SK-N-SH treated with all-trans-retinoic acid at 6 μM for 48 hours (cell line): Measurements from ENCODE around the gene ARID1A.

Experiments used
- ARNTL ChIP-seq: fragments of 450-650 bp; formaldehyde crosslinking; IDR thresholded peaks from 2 replicates; pipeline ENCODE4 v1.5.0; 2020; ENCODE audit warnings: low read depth, mild to moderate bottlenecking, moderate library complexity, borderline replicate concordance
- GLIS3 ChIP-seq: fragments of 250-450 bp; sonication (Bioruptor Pico); IDR thresholded peaks from 2 replicates; pipeline ENCODE4 v1.5.0; 2020; ENCODE audit warnings: mild to moderate bottlenecking, moderate library complexity
- PATZ1 ChIP-seq: fragments of 250-450 bp; sonication (Bioruptor Pico); IDR thresholded peaks from 2 replicates; pipeline ENCODE4 v1.8.0; 2020; ENCODE audit warnings: mild to moderate bottlenecking, moderate library complexity, borderline replicate concordance
- RARB ChIP-seq: fragments of 250-450 bp; sonication (Bioruptor Pico); IDR thresholded peaks from 2 replicates; pipeline ENCODE4 v1.8.0; 2021; ENCODE audit warnings: mild to moderate bottlenecking, moderate library complexity
- TOX ChIP-seq: fragments of 250-450 bp; sonication (Bioruptor Pico); IDR thresholded peaks from 2 replicates; pipeline ENCODE4 v1.8.0; 2021; ENCODE audit warnings: mild to moderate bottlenecking, moderate library complexity, borderline replicate concordance
- TSHZ2 ChIP-seq: fragments of 250-450 bp; sonication (Bioruptor Pico); IDR thresholded peaks from 2 replicates; pipeline ENCODE4 v1.5.0; 2020; ENCODE audit warnings: mild to moderate bottlenecking, moderate library complexity
- ZFP30 ChIP-seq: fragments of 450-650 bp; formaldehyde crosslinking; IDR thresholded peaks from 2 replicates; pipeline ENCODE4 v1.5.0; 2022; ENCODE audit warnings: mild to moderate bottlenecking, moderate library complexity
- ZNF70 ChIP-seq: fragments of 450-650 bp; formaldehyde crosslinking; IDR thresholded peaks from 2 replicates; pipeline ENCODE4 v1.5.0; 2020; ENCODE audit warnings: mild to moderate bottlenecking, moderate library complexity

- TF ChIP-seq TSHZ2 (CRISPR knock-in tag) = no peak
- TF ChIP-seq ZNF70 (CRISPR knock-in tag) = no peak
- no peak for TF ChIP-seq PATZ1 (CRISPR knock-in tag)
- no peak for TF ChIP-seq ARNTL (CRISPR knock-in tag)
- TF ChIP-seq ZFP30 = no peak
- no peak for TF ChIP-seq TOX (CRISPR knock-in tag)
- no peak for TF ChIP-seq GLIS3
- no peak for TF ChIP-seq RARB
These were observed 130.7 kb downstream of the ARID1A start, which contains the start of gene ZDHHC18 for GRCh38 chr1:26826261-26827105.
